Adrenal gland (tissue), 12 donors: ENCODE measurements around the gene GALNT18. TPM values are rescaled to one million over a fixed set of nuclear protein-coding genes. Genes with fewer than 3 reads are reported as not detected.

Source experiments
- DNase-seq, 7 donors: peaks; one replicate each; pipeline ENCODE4 v3.0.0-alpha.2; 2019 to 2020
- H3K27ac ChIP-seq, 5 donors: fragments of 200-600 bp; sonication (generic) in 4 of 5; 1 replicate in 3 of 5; 2 replicates in 2 of 5; pipeline versions ENCODE4 v1.5.1 to v1.8.0; 2016 to 2020; ENCODE audit warnings: mild to moderate bottlenecking in 1 of 5
- H3K27me3 ChIP-seq: fragments of 200-600 bp; 2 replicates; pipeline ENCODE4 v1.8.0; 2021
- H3K36me3 ChIP-seq, 2 donors: fragments of 200-600 bp; replicated peaks in 1 of 2; 1 replicate in 1 of 2; 2 replicates in 1 of 2; pipeline versions ENCODE4 v1.5.1 to v1.8.0; 2018 to 2022
- H3K4me1 ChIP-seq, 2 donors: fragments of 200-600 bp; replicated peaks in 1 of 2; 1 replicate in 1 of 2; 2 replicates in 1 of 2; pipeline versions ENCODE4 v1.5.1 to v1.8.0; 2018 to 2021
- H3K4me3 ChIP-seq, 4 donors: fragments of 200-600 bp; sonication (generic) in 3 of 4; one replicate each; pipeline ENCODE4 v1.5.1; 2016 to 2018
- H3K9me3 ChIP-seq, 3 donors: fragments of 200-600 bp; sonication (generic) in 1 of 3; replicated peaks in 1 of 3; 1 replicate in 2 of 3; 2 replicates in 1 of 3; pipeline versions ENCODE4 v1.5.1 to v1.8.0; 2016 to 2021
- POLR2A ChIP-seq, 2 donors: fragments of 450-650 bp; IDR thresholded peaks; one replicate each; pipeline ENCODE4 v1.6.1; 2017; ENCODE audit warnings: antibody characterized with exemption in 2 of 2, mild to moderate bottlenecking in 2 of 2, moderate library complexity in 1 of 2
- WGBS, 4 donors: extraction: QIAGEN DNeasy Blood & Tissue Kit in 2 of 4; methylation state at CpG; one replicate each; pipeline versions ENCODE4 v1.1.5 to v1.1.7; 2013 to 2017; 5-methylcytosine and 5-hydroxymethylcytosine counted together
- intact Hi-C, 2 donors: fragments of 100-400 bp; cut with DNase I; formaldehyde crosslinking; loops; one replicate each; pipeline versions ENCODE4 v1.14.1 to v1.15.0; 2022 to 2023
- polyA plus RNA-seq, 3 donors: library from polyadenylated mRNA; stranded (reverse); fragments of 200-250 nt in 2 of 3; fragments of 350-450 nt in 1 of 3; fragmentation: Illumina TruSeq in 1 of 3; extraction: RNeasy Lipid Tissue Mini Kit (QIAGEN cat#74804) in 1 of 3; gene quantifications; one replicate each; pipeline ENCODE4 v1.2.3, GENCODE V29; 2013 to 2014
- total RNA-seq, 9 donors: library from RNA; depleted of rRNA in 4 of 9; stranded (reverse); fragments of >200 nt in 4 of 9; fragments of 120-200 nt in 1 of 9; fragmentation: NEBNext Ultra II Directional in 1 of 9; extraction: Animal tissue kit (Norgen Biotek cat#: 25700) in 1 of 9; gene quantifications; one replicate each; pipeline versions ENCODE4 v1.1.0 to v1.2.4, GENCODE V29; 2013 to 2023
- TF ChIP-seq, protein P1 (sequence below), 6 experiments: fragments of 450-650 bp in 4 of 6; fragments of 200-600 bp in 2 of 6; sonication (generic) in 1 of 6; IDR thresholded peaks; 1 replicate in 5 of 6; 2 replicates in 1 of 6; pipeline versions ENCODE4 v1.5.1 to v1.8.0; 2016 to 2021; ENCODE audit warnings: antibody characterized with exemption in 6 of 6, mild to moderate bottlenecking in 2 of 6, moderate library complexity in 1 of 6
- donor health status: healthy with polysubstance abuse.
- donor health status: Bipolar disorder and iron deficiency.
- donor health status: DM: yes; HTN: yes; CAD: no.
- donor health status: DM: no; HTN: no; CAD: no.
- donor health status: DM: no; HTN: no; CAD: no.
- donor health status: DM: yes; HTN: yes; CAD: no.

The GALNT18 gene
- total and polyA plus RNA-seq, 12 donors: 1.4 to 15.1 (median 6.4) TPM

DNA sequence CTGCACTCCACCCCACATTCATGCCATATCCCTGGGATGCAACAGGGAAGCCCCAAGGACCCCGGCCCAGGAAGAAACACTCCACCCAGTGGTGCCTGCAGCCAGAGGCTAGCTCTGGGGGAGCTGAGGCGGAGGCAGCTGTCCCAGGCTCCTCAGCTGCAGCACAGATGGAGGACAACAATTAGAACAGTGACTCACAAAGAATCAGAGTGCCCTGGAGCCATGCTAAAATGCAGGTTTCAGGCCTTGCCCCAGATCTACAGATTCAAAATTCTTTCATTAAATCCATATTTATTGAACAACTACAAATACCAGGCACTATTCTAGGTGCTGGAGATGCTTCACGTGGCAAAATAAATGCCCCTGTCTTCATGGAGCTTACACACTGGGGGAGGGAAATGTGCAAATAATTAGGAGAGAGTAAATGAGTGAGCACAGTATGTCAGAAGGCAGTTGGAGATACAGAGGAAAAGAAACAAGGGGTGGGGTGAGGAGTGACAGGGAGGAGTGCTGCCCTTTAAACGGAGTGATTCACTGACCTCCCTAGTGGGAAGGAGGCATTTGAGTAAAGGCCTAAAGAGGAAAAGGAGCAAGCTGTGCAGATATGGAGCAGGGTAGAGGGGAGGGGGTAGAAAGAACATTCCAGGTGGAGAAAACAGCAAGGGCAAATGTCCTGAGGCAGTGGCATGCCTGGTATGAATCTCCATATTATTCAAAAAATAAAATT lies 195.4 kb downstream of the GALNT18 start:
- 78 to 88% (median 87%) methylated on average over 4 of the region's 4 CpGs for WGBS, 4 donors
- no peak overlapping the region for H3K27ac ChIP-seq

GRCh38 chr11:11425806-11426205 lies 196.0 kb downstream of the GALNT18 start:
- WGBS, 4 donors: 82 to 99% (median 95%) methylated on average over 5 of the region's 5 CpGs
- intact Hi-C loops: no loop called here
- H3K4me1 ChIP-seq: peaks cover 0 to 4% of the 10 kb centered on the region in 2 donors
- no peak for DNase-seq
- no peaks in the 10 kb centered on the region for H3K9me3 ChIP-seq
- H3K36me3 ChIP-seq: no peaks in the 10 kb centered on the region
- no peak overlapping the region for H3K27ac ChIP-seq
- no peaks in the 10 kb centered on the region for H3K27me3 ChIP-seq
- TF ChIP-seq POLR2A (IDR thresholded peaks at IDR 0.05): no peak
- TF ChIP-seq, protein P1, sequence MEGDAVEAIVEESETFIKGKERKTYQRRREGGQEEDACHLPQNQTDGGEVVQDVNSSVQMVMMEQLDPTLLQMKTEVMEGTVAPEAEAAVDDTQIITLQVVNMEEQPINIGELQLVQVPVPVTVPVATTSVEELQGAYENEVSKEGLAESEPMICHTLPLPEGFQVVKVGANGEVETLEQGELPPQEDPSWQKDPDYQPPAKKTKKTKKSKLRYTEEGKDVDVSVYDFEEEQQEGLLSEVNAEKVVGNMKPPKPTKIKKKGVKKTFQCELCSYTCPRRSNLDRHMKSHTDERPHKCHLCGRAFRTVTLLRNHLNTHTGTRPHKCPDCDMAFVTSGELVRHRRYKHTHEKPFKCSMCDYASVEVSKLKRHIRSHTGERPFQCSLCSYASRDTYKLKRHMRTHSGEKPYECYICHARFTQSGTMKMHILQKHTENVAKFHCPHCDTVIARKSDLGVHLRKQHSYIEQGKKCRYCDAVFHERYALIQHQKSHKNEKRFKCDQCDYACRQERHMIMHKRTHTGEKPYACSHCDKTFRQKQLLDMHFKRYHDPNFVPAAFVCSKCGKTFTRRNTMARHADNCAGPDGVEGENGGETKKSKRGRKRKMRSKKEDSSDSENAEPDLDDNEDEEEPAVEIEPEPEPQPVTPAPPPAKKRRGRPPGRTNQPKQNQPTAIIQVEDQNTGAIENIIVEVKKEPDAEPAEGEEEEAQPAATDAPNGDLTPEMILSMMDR (IDR thresholded peaks at IDR 0.05): no peak
- no peak overlapping the region for H3K4me3 ChIP-seq

More for the DNA sequence above, 195.4 kb downstream of the GALNT18 start:
- intact Hi-C loops: no loop called here
- peaks cover 0 to 4% of the 10 kb centered on the region in 2 donors for H3K4me1 ChIP-seq
- no peaks in the 10 kb centered on the region for H3K9me3 ChIP-seq
- no peak for DNase-seq
- no peak overlapping the region for H3K4me3 ChIP-seq
- H3K27me3 ChIP-seq: no peaks in the 10 kb centered on the region
- TF ChIP-seq, protein P1 (IDR thresholded peaks at IDR 0.05): no peak
- no peak for TF ChIP-seq POLR2A (IDR thresholded peaks at IDR 0.05)
- no peaks in the 10 kb centered on the region for H3K36me3 ChIP-seq

GRCh38 chr11:11424688-11425087 lies 197.1 kb downstream of the GALNT18 start:
- intact Hi-C loops: no loop called here
- H3K4me1 ChIP-seq: peaks cover 0 to 4% of the 10 kb centered on the region in 2 donors
- 87 to 99% (median 97%) methylated on average over 7 of the region's 7 CpGs for WGBS, 4 donors

DNA sequence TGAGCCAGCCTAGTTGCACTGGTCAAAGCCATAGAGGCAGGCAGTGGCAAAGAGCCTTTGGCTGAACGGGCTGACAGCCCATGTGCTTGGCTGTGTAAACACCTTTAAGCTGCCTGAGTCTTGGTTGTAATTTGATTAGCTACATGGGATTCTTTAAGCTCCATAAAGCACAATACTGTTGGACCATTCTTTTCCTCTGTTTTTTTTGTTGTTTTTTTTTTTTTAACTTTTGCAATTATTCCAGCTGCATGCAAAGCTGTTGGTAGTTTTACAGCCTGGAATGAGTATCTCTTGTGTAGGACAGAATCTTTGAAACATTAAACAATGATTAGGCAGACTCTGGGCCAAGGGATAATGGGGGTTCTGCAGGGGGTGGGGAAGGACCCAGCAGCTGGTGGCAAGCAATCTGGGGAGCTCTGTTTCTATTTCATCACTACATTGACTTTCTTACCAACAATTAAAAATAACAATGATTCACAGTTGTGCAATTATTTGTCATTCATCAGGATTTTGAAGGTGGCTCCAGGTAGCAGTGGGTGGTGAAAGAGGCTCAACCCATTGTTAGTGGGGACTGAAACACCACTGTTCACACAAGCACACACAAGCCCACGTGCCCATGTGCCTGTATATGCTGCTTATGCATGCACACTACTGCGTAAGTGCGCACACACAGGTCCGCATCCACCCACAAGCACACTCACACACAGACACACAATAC lies 199.2 kb downstream of the GALNT18 start:
- intact Hi-C loops: no loop called here
- H3K27me3 ChIP-seq: no peaks in the 10 kb centered on the region
- no peak for DNase-seq
- peaks cover 0 to 4% of the 10 kb centered on the region in 2 donors for H3K4me1 ChIP-seq
- H3K9me3 ChIP-seq: no peaks in the 10 kb centered on the region
- no peak overlapping the region for H3K4me3 ChIP-seq
- 83 to 95% (median 89%) methylated on average over 5 of the region's 5 CpGs for WGBS, 4 donors
- TF ChIP-seq POLR2A (IDR thresholded peaks at IDR 0.05): no peak
- TF ChIP-seq, protein P1 (IDR thresholded peaks at IDR 0.05): no peak
- H3K36me3 ChIP-seq: no peaks in the 10 kb centered on the region
- no peak overlapping the region for H3K27ac ChIP-seq

More at GRCh38 chr11:11424688-11425087, 197.1 kb downstream of the GALNT18 start:
- H3K27me3 ChIP-seq: no peaks in the 10 kb centered on the region
- H3K36me3 ChIP-seq: no peaks in the 10 kb centered on the region
- no peak overlapping the region for H3K4me3 ChIP-seq
- H3K27ac ChIP-seq: no peak overlapping the region
- TF ChIP-seq POLR2A (IDR thresholded peaks at IDR 0.05): no peak
- TF ChIP-seq, protein P1 (IDR thresholded peaks at IDR 0.05): no peak
- no peaks in the 10 kb centered on the region for H3K9me3 ChIP-seq
- no peak for DNase-seq
